Activated T-helper 2 cell treated with anti-CD3 and anti-CD28 coated beads, Interferon-gamma antibody, Interleukin-2, Interleukin-4, amounts not matched to agents 10 μg/mL and 5 μg/mL and 100 μg/mL, durations not matched to agents 14 hours and 24 hours and 36 hours (primary cell): ENCODE data around the gene STRIT1. TPM values are rescaled to one million over a fixed set of nuclear protein-coding genes. Genes with fewer than 3 reads are reported as not detected.

Experiments
- DNase-seq: peaks from one replicate; pipeline ENCODE4 v3.0.0; 2021; ENCODE audit warnings: low spot score
- H3K27ac Mint-ChIP-seq: one replicate; pipeline ENCODE4 v1.8.0; 2021; ENCODE audit warnings: mixed read lengths
- H3K27me3 Mint-ChIP-seq: one replicate; pipeline ENCODE4 v1.8.0; 2021; ENCODE audit warnings: low read depth, mixed read lengths
- H3K36me3 Mint-ChIP-seq: one replicate; pipeline ENCODE4 v1.8.0; 2021; ENCODE audit warnings: low read depth, mixed read lengths
- H3K4me1 Mint-ChIP-seq: one replicate; pipeline ENCODE4 v1.8.0; 2021; ENCODE audit warnings: low read depth, mixed read lengths
- H3K4me3 Mint-ChIP-seq: one replicate; pipeline ENCODE4 v1.8.0; 2021; ENCODE audit warnings: low read depth, mild to moderate bottlenecking, moderate library complexity, mixed read lengths
- H3K9me3 Mint-ChIP-seq: one replicate; pipeline ENCODE4 v1.8.0; 2021; ENCODE audit warnings: mixed read lengths
- intact Hi-C: fragments of 100-400 bp; cut with micrococcal nuclease; formaldehyde crosslinking; loops from one replicate; pipeline ENCODE4 v1.15.1; 2023
- total RNA-seq: library from RNA; stranded (reverse); gene quantifications from 2 replicates; pipeline ENCODE4 v1.2.3, GENCODE V29; 2022

The STRIT1 gene
- total RNA-seq: not detected in 2 replicates

- Mint-ChIP-seq H3K4me3 (no peak within 1 kb of the TSS), H3K27me3 (peaks cover 1% of the 10 kb centered on the region), H3K4me1 (no peaks in the 10 kb centered on the region), H3K9me3 (peaks cover 5% of the 10 kb centered on the region), H3K36me3 (no peaks in the 10 kb centered on the region), H3K27ac (no peak within 1 kb of the TSS)
- intact Hi-C loops: no loop called here
- DNase-seq: no peak
Measured at GRCh38 chr3:155293516-155293915, at the start of gene STRIT1. Gene STRIT1 (minus strand): TSS chr3:155293683.

GRCh38 chr3:155342344-155342743 lies 48.9 kb upstream of the STRIT1 start:
- DNase-seq: no peak
- no peaks in the 10 kb centered on the region for H3K9me3 Mint-ChIP-seq
- no peak overlapping the region for H3K4me3 Mint-ChIP-seq
- intact Hi-C loops: no loop called here
- H3K27me3 Mint-ChIP-seq: peaks cover 15% of the 10 kb centered on the region
- peaks cover 1% of the 10 kb centered on the region for H3K4me1 Mint-ChIP-seq
- no peaks in the 10 kb centered on the region for H3K36me3 Mint-ChIP-seq
- no peak overlapping the region for H3K27ac Mint-ChIP-seq

- H3K27me3 Mint-ChIP-seq: peaks cover 18% of the 10 kb centered on the region
- H3K4me3 Mint-ChIP-seq: no peak overlapping the region
- H3K4me1 Mint-ChIP-seq: peaks cover 12% of the 10 kb centered on the region
- H3K27ac Mint-ChIP-seq: no peak overlapping the region
- intact Hi-C loops: no loop called here
- no peak for DNase-seq
- H3K9me3 Mint-ChIP-seq: no peaks in the 10 kb centered on the region
- no peaks in the 10 kb centered on the region for H3K36me3 Mint-ChIP-seq
Measured at GRCh38 chr3:155339052-155339451, 45.6 kb upstream of the STRIT1 start.

- DNase-seq: no peak
- H3K27me3 Mint-ChIP-seq: peaks cover 10% of the 10 kb centered on the region
- no peaks in the 10 kb centered on the region for H3K9me3 Mint-ChIP-seq
- peaks cover 12% of the 10 kb centered on the region for H3K4me1 Mint-ChIP-seq
- no peak overlapping the region for H3K27ac Mint-ChIP-seq
- intact Hi-C loops: no loop called here
- no peaks in the 10 kb centered on the region for H3K36me3 Mint-ChIP-seq
- no peak overlapping the region for H3K4me3 Mint-ChIP-seq
Measured at GRCh38 chr3:155335724-155336354, 42.4 kb upstream of the STRIT1 start.

GRCh38 chr3:155334914-155335723 lies 41.6 kb upstream of the STRIT1 start:
- DNase-seq: peak; percentile 10
- no peaks in the 10 kb centered on the region for H3K36me3 Mint-ChIP-seq
- peaks cover 12% of the 10 kb centered on the region for H3K4me1 Mint-ChIP-seq
- H3K27ac Mint-ChIP-seq: no peak overlapping the region
- H3K9me3 Mint-ChIP-seq: no peaks in the 10 kb centered on the region
- intact Hi-C loops: no loop called here
- no peak overlapping the region for H3K4me3 Mint-ChIP-seq
- H3K27me3 Mint-ChIP-seq: peaks cover 12% of the 10 kb centered on the region

- intact Hi-C loops: no loop called here
- Mint-ChIP-seq H3K27me3 (peaks cover 10% of the 10 kb centered on the region), H3K27ac (no peak overlapping the region), H3K4me3 (no peak overlapping the region), H3K9me3 (no peaks in the 10 kb centered on the region), H3K4me1 (peaks cover 12% of the 10 kb centered on the region), H3K36me3 (no peaks in the 10 kb centered on the region)
- no peak for DNase-seq
Measured at GRCh38 chr3:155334215-155334913, 40.9 kb upstream of the STRIT1 start.

- intact Hi-C loops: no loop called here
- H3K4me3 Mint-ChIP-seq: no peak overlapping the region
- H3K9me3 Mint-ChIP-seq: no peaks in the 10 kb centered on the region
- peaks cover 12% of the 10 kb centered on the region for H3K27me3 Mint-ChIP-seq
- H3K36me3 Mint-ChIP-seq: no peaks in the 10 kb centered on the region
- H3K27ac Mint-ChIP-seq: no peak overlapping the region
- DNase-seq: no peak
- H3K4me1 Mint-ChIP-seq: peaks cover 11% of the 10 kb centered on the region
Measured at GRCh38 chr3:155332716-155333115, 39.2 kb upstream of the STRIT1 start.

- peaks cover 11% of the 10 kb centered on the region for H3K4me1 Mint-ChIP-seq
- H3K4me3 Mint-ChIP-seq: no peak overlapping the region
- peaks cover 11% of the 10 kb centered on the region for H3K27me3 Mint-ChIP-seq
- intact Hi-C loops: no loop called here
- H3K36me3 Mint-ChIP-seq: no peaks in the 10 kb centered on the region
- H3K27ac Mint-ChIP-seq: no peak overlapping the region
- H3K9me3 Mint-ChIP-seq: no peaks in the 10 kb centered on the region
- no peak for DNase-seq
Measured at GRCh38 chr3:155331078-155331477, 37.6 kb upstream of the STRIT1 start.

- Mint-ChIP-seq H3K4me1 (peaks cover 8% of the 10 kb centered on the region), H3K36me3 (no peaks in the 10 kb centered on the region), H3K9me3 (no peaks in the 10 kb centered on the region), H3K4me3 (no peak overlapping the region), H3K27me3 (peaks cover 9% of the 10 kb centered on the region), H3K27ac (no peak overlapping the region)
- no peak for DNase-seq
- intact Hi-C loops: no loop called here
Measured at GRCh38 chr3:155330370-155330769, 36.9 kb upstream of the STRIT1 start.

- Mint-ChIP-seq H3K9me3 (no peaks in the 10 kb centered on the region), H3K27me3 (peaks cover 9% of the 10 kb centered on the region), H3K27ac (no peak overlapping the region), H3K4me3 (no peak overlapping the region), H3K4me1 (peaks cover 2% of the 10 kb centered on the region), H3K36me3 (no peaks in the 10 kb centered on the region)
- intact Hi-C loops: no loop called here
- no peak for DNase-seq
Measured at GRCh38 chr3:155329513-155330048, 36.1 kb upstream of the STRIT1 start.

GRCh38 chr3:155327871-155328270 lies 34.4 kb upstream of the STRIT1 start:
- H3K27ac Mint-ChIP-seq: no peak overlapping the region
- intact Hi-C loops: no loop called here
- DNase-seq: no peak
- no peak overlapping the region for H3K4me3 Mint-ChIP-seq
- no peaks in the 10 kb centered on the region for H3K9me3 Mint-ChIP-seq
- peaks cover 9% of the 10 kb centered on the region for H3K27me3 Mint-ChIP-seq
- no peaks in the 10 kb centered on the region for H3K4me1 Mint-ChIP-seq
- no peaks in the 10 kb centered on the region for H3K36me3 Mint-ChIP-seq

GRCh38 chr3:155327430-155327829 lies 33.9 kb upstream of the STRIT1 start:
- no peak overlapping the region for H3K4me3 Mint-ChIP-seq
- DNase-seq: no peak
- peaks cover 9% of the 10 kb centered on the region for H3K27me3 Mint-ChIP-seq
- no peaks in the 10 kb centered on the region for H3K9me3 Mint-ChIP-seq
- no peaks in the 10 kb centered on the region for H3K4me1 Mint-ChIP-seq
- H3K36me3 Mint-ChIP-seq: no peaks in the 10 kb centered on the region
- H3K27ac Mint-ChIP-seq: no peak overlapping the region
- intact Hi-C loops: no loop called here

GRCh38 chr3:155326901-155327300 lies 33.4 kb upstream of the STRIT1 start:
- no peaks in the 10 kb centered on the region for H3K4me1 Mint-ChIP-seq
- intact Hi-C loops: no loop called here
- H3K36me3 Mint-ChIP-seq: no peaks in the 10 kb centered on the region
- no peak overlapping the region for H3K4me3 Mint-ChIP-seq
- H3K9me3 Mint-ChIP-seq: no peaks in the 10 kb centered on the region
- H3K27me3 Mint-ChIP-seq: peaks cover 9% of the 10 kb centered on the region
- no peak overlapping the region for H3K27ac Mint-ChIP-seq
- DNase-seq: no peak
